Measurements from ENCODE around the gene UBXN10. TPM values are rescaled to one million over a fixed set of nuclear protein-coding genes. Genes with fewer than 3 reads are reported as not detected.

UBXN10 gene
- total and polyA plus RNA-seq, 4 experiments from 2014 or later: 0.06 to 0.78 (median 0.39) TPM

- Histone ChIP-seq H3K4me3 (ENCODE audit: low read length in 2 of 2) (no peak overlapping the region), H3K4me1 (ENCODE audit: insufficient read depth, low read length) (no peaks in the 10 kb centered on the region), H3K27me3 (ENCODE audit: insufficient read depth, low read length) (no peaks in the 10 kb centered on the region), H3K9me3 (ENCODE audit: control insufficient read depth in 1 of 2, low read length in 2 of 2) (no peaks in the 10 kb centered on the region), H3K27ac (ENCODE audit: low read depth, low read length) (no peak overlapping the region), H3K36me3 (ENCODE audit: insufficient read depth, low read length) (no peaks in the 10 kb centered on the region)
- DNase-seq: no peak
- Mint-ChIP-seq H3K9me3 (no peaks in the 10 kb centered on the region), H3K36me3 (no peaks in the 10 kb centered on the region), H3K4me3 (no peak overlapping the region), H3K4me1 (peaks cover 6 to 13% (median 8%) of the 10 kb centered on the region in 4 donors), H3K27me3 (no peaks in the 10 kb centered on the region), H3K27ac (no peak overlapping the region)
- ChIA-PET CTCF (ENCODE audit: partially characterized antibody) (interaction anchor here (0.9 to 6.3 kb wide), 5 partner anchors 15 to 34 kb away, joined by 3 to 58 read pairs (median 5); no protein-coding TSS in a partner anchor), POLR2A (ENCODE audit: partially characterized antibody) (no interaction called here)
- intact Hi-C loops (cut with micrococcal nuclease): no loop called here
Measured at GRCh38 chr1:20178634-20179370, 7.1 kb upstream of the UBXN10 start.

DNA sequence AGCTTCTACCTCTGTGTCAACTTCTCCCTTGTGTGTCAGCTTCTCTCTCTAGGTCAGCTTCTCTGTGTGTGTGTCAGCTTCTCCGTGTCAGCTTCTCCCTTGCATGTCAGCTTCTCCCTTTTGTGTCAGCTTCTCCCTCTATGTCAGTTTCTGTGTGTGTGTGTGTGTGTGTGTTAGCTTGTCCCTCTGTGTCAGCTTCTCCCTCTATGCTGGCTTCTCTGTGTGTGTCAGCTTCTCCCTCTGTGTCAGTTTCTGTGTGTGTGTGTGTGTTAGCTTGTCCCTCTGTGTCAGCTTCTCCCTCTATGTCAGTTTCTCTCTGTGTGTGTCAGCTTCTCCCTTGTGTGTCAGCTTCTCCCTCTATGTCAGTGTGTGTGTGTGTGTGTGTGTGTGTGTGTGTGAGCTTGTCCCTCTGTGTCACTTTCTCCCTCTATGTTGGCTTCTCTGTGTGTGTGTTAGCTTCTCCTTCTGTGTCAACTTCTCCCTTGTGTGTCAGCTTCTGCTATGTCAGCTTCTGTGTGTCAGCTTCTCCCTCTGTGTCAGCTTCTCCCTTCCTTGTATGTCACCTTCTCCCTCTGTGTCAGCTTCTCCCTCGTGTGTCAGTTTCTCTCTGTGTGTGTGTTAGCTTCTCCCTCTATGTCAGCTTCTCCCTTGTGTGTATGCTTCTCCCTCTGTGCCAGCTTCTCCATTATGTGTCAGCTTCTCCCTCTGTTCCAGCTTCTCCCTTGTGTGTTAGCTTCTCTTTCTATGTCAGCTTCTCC, 6.3 kb upstream of the UBXN10 start:
- intact Hi-C loops (cut with micrococcal nuclease): no loop called here
- peak overlapping the region in 5 of 7 donors; percentile 2 to 75 (median 54) for H3K27ac Mint-ChIP-seq
- CTCF ChIA-PET (ENCODE audit: partially characterized antibody): interaction anchor here (0.9 to 6.3 kb wide), 5 partner anchors 14 to 33 kb away, joined by 3 to 58 read pairs (median 5); no protein-coding TSS in a partner anchor

DNA sequence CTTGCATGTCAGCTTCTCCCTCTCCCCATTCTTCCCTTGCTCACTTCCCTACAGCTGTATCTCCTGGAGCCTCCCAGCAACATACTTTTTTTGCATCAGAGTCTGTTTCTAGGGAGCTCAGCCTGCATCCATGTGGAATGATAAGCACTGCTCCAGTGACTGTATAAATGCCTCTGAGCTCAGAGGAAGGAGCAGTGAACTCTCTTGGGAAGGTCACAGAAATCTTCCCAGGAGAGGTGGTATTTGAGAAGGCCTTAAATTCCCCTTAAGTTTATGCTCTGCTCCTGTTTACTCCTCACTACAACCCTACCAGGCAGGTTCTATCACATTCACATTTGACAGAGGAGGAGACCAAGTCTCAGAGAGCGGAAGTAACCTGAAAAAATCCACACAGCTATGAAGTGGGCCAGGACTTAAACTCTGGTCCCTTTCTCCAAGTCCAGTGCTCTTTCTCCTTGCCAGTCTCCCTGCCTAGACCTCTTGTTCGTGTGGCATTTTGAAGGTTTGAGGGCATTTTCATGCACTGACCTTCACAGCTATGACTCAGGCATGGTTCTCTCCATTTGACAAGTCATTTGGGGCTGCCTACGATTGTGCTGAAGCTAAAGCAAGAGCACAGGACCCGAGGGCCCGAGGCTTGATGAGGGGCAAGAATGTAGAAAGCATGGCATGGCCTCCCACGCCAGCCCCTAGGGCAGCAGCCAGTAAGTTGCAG, 5.6 kb upstream of the UBXN10 start:
- Histone ChIP-seq H3K27me3 (ENCODE audit: insufficient read depth, low read length) (no peaks in the 10 kb centered on the region), H3K9me3 (ENCODE audit: control insufficient read depth in 1 of 2, low read length in 2 of 2) (no peaks in the 10 kb centered on the region), H3K4me1 (ENCODE audit: insufficient read depth, low read length) (peaks cover 12% of the 10 kb centered on the region), H3K27ac (ENCODE audit: low read depth, low read length) (no peak overlapping the region), H3K4me3 (ENCODE audit: low read length in 2 of 2) (no peak overlapping the region), H3K36me3 (ENCODE audit: insufficient read depth, low read length) (no peaks in the 10 kb centered on the region)
- intact Hi-C loops (cut with micrococcal nuclease): no loop called here
- Mint-ChIP-seq H3K4me3 (no peak overlapping the region), H3K27ac (peak overlapping the region in 3 of 7 donors; percentile 2 to 54 (median 16)), H3K9me3 (no peaks in the 10 kb centered on the region), H3K36me3 (no peaks in the 10 kb centered on the region), H3K27me3 (no peaks in the 10 kb centered on the region), H3K4me1 (peaks cover 12 to 24% (median 17%) of the 10 kb centered on the region in 4 donors)
- ChIA-PET CTCF (ENCODE audit: partially characterized antibody) (interaction anchor here (0.9 to 6.3 kb wide), 4 partner anchors 13 to 30 kb away, joined by 3 to 58 read pairs (median 9); no protein-coding TSS in a partner anchor), POLR2A (ENCODE audit: partially characterized antibody) (no interaction called here)
- DNase-seq: no peak

More for the DNA sequence above, 6.3 kb upstream of the UBXN10 start:
- no peaks in the 10 kb centered on the region for H3K27me3 ChIP-seq (ENCODE audit: insufficient read depth, low read length)
- H3K4me3 Mint-ChIP-seq: no peak overlapping the region
- peaks cover 8 to 20% (median 13%) of the 10 kb centered on the region in 4 donors for H3K4me1 Mint-ChIP-seq
- no peak overlapping the region for H3K4me3 ChIP-seq (ENCODE audit: low read length in 2 of 2)
- no peak overlapping the region for H3K27ac ChIP-seq (ENCODE audit: low read depth, low read length)
- POLR2A ChIA-PET (ENCODE audit: partially characterized antibody): no interaction called here
- no peaks in the 10 kb centered on the region for H3K27me3 Mint-ChIP-seq
- no peak for DNase-seq
- no peaks in the 10 kb centered on the region for H3K36me3 ChIP-seq (ENCODE audit: insufficient read depth, low read length)
- no peaks in the 10 kb centered on the region for H3K36me3 Mint-ChIP-seq
- H3K9me3 ChIP-seq (ENCODE audit: control insufficient read depth in 1 of 2, low read length in 2 of 2): no peaks in the 10 kb centered on the region
- H3K9me3 Mint-ChIP-seq: no peaks in the 10 kb centered on the region
- peaks cover 5% of the 10 kb centered on the region for H3K4me1 ChIP-seq (ENCODE audit: insufficient read depth, low read length)

- POLR2A ChIA-PET (ENCODE audit: partially characterized antibody): no interaction called here
- H3K27me3 ChIP-seq (ENCODE audit: insufficient read depth, low read length): no peaks in the 10 kb centered on the region
- H3K9me3 ChIP-seq (ENCODE audit: control insufficient read depth in 1 of 2, low read length in 2 of 2): no peaks in the 10 kb centered on the region
- no peak overlapping the region for H3K4me3 ChIP-seq (ENCODE audit: low read length in 2 of 2)
- CTCF ChIA-PET (ENCODE audit: partially characterized antibody): interaction anchor here (3.3 to 6.3 kb wide), 2 partner anchors 13 to 29 kb away, joined by 15 to 58 read pairs; no protein-coding TSS in a partner anchor
- no peaks in the 10 kb centered on the region for H3K36me3 Mint-ChIP-seq
- H3K4me1 ChIP-seq (ENCODE audit: insufficient read depth, low read length): peaks cover 17% of the 10 kb centered on the region
- intact Hi-C loops (cut with micrococcal nuclease): no loop called here
- H3K9me3 Mint-ChIP-seq: no peaks in the 10 kb centered on the region
- no peaks in the 10 kb centered on the region for H3K36me3 ChIP-seq (ENCODE audit: insufficient read depth, low read length)
- H3K27me3 Mint-ChIP-seq: no peaks in the 10 kb centered on the region
- DNase-seq: no peak
- H3K4me3 Mint-ChIP-seq: no peak overlapping the region
- H3K27ac ChIP-seq (ENCODE audit: low read depth, low read length): no peak overlapping the region
- H3K4me1 Mint-ChIP-seq: peaks cover 14 to 27% (median 19%) of the 10 kb centered on the region in 4 donors
- H3K27ac Mint-ChIP-seq: no peak overlapping the region
Measured at GRCh38 chr1:20180844-20181207, 5.1 kb upstream of the UBXN10 start.

DNA sequence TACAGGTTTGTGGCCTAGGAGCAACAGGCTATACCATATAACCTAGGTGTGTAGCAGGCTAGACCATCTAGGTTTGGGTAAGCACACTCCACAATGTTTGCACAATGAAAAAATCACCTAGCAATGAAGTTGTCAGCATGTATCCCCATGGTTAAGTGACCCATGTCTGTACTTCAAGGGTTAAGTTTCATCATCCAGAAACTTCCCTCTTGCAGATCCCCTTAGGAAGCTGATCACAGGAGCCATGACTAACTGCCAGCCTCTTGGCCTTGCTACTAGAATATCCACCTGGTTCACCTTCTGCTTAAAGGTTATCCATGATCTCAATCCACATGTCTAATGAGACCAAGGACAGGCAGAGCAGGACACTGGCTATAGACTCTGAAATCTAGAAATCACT, 3.5 kb upstream of the UBXN10 start:
- Mint-ChIP-seq H3K4me1 (peaks cover 25 to 40% (median 32%) of the 10 kb centered on the region in 4 donors), H3K27ac (peak overlapping the region in 1 of 7 donors; percentile 43), H3K27me3 (no peaks in the 10 kb centered on the region), H3K9me3 (no peaks in the 10 kb centered on the region), H3K4me3 (no peak overlapping the region), H3K36me3 (no peaks in the 10 kb centered on the region)
- Histone ChIP-seq H3K36me3 (ENCODE audit: insufficient read depth, low read length) (no peaks in the 10 kb centered on the region), H3K4me3 (ENCODE audit: low read length in 2 of 2) (no peak overlapping the region), H3K4me1 (ENCODE audit: insufficient read depth, low read length) (peaks cover 29% of the 10 kb centered on the region), H3K9me3 (ENCODE audit: control insufficient read depth in 1 of 2, low read length in 2 of 2) (no peaks in the 10 kb centered on the region), H3K27ac (ENCODE audit: low read depth, low read length) (no peak overlapping the region), H3K27me3 (ENCODE audit: insufficient read depth, low read length) (no peaks in the 10 kb centered on the region)
- no peak for DNase-seq
- ChIA-PET POLR2A (ENCODE audit: partially characterized antibody) (no interaction called here), CTCF (ENCODE audit: partially characterized antibody) (interaction anchor here (1.1 to 6.3 kb wide), 5 partner anchors 11 to 30 kb away, joined by 3 to 58 read pairs (median 5); no protein-coding TSS in a partner anchor)
- intact Hi-C loops (cut with micrococcal nuclease): no loop called here

DNA sequence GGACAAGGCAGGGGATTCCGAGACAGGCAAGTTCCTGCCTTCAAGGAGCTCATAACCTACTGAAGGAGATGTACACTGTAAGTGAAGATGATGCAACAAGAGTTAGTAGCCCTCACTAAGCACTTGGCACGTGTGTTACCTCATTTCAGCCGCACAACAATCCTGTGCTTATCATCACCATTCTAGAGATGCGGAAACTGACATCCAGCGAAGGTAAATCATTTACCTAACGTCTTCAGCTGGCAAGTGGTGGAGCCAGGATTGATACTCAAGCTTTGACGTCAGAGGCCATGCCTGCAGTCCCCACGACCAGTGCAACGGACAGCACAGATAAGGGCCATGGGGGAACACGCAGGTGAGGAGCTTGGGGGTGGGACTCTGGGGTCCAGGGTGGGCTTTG, 2.9 kb upstream of the UBXN10 start:
- no peaks in the 10 kb centered on the region for H3K27me3 Mint-ChIP-seq
- intact Hi-C loops (cut with micrococcal nuclease): no loop called here
- no peak for DNase-seq
- H3K27ac ChIP-seq (ENCODE audit: low read depth, low read length): no peak overlapping the region
- no peaks in the 10 kb centered on the region for H3K36me3 ChIP-seq (ENCODE audit: insufficient read depth, low read length)
- no peaks in the 10 kb centered on the region for H3K27me3 ChIP-seq (ENCODE audit: insufficient read depth, low read length)
- H3K9me3 ChIP-seq (ENCODE audit: control insufficient read depth in 1 of 2, low read length in 2 of 2): no peaks in the 10 kb centered on the region
- peak overlapping the region in 2 of 7 donors; percentile 77 to 80 for H3K27ac Mint-ChIP-seq
- peaks cover 31 to 46% (median 38%) of the 10 kb centered on the region in 4 donors for H3K4me1 Mint-ChIP-seq
- ChIA-PET CTCF (ENCODE audit: partially characterized antibody) (interaction anchor here (0.6 to 6.3 kb wide), 5 partner anchors 11 to 265 kb away, joined by 3 to 58 read pairs (median 5); no protein-coding TSS in a partner anchor), POLR2A (ENCODE audit: partially characterized antibody) (no interaction called here)
- no peaks in the 10 kb centered on the region for H3K36me3 Mint-ChIP-seq
- H3K9me3 Mint-ChIP-seq: no peaks in the 10 kb centered on the region
- H3K4me3 ChIP-seq (ENCODE audit: low read length in 2 of 2): no peak overlapping the region
- H3K4me1 ChIP-seq (ENCODE audit: insufficient read depth, low read length): peaks cover 35% of the 10 kb centered on the region
- H3K4me3 Mint-ChIP-seq: peak overlapping the region in 1 of 8 donors; percentile 12

Data from CD4-positive, alpha-beta memory T cell (primary cell).